Ovary (tissue), 3 donors: ENCODE results near the gene LMX1B.

Experiments
- CTCF ChIP-seq, 3 donors: fragments of 450-650 bp in 2 of 3; fragments of 200-600 bp in 1 of 3; IDR thresholded peaks; one replicate each; pipeline versions ENCODE4 v1.5.1 to v1.8.0; 2016 to 2022; ENCODE audit warnings: antibody characterized with exemption in 3 of 3, mild to moderate bottlenecking in 1 of 3
- EP300 ChIP-seq: sonication (generic); formaldehyde crosslinking; IDR thresholded peaks from one replicate; pipeline ENCODE4 v1.6.1; 2017; ENCODE audit warnings: antibody characterized with exemption
- donor health status: DM: no; HTN: no; CAD: no.

GRCh38 chr9:126612326-126612812, 1.4 kb upstream of the LMX1B start:
- TF ChIP-seq CTCF (IDR thresholded peaks at IDR 0.05): no peak
- no peak for TF ChIP-seq EP300
